Heart left ventricle (tissue), 16 donors: Measurements from ENCODE around the gene ZMYND10. TPM values are rescaled to one million over a fixed set of nuclear protein-coding genes. Genes with fewer than 3 reads are reported as not detected.

Source experiments
- ATAC-seq, 4 donors: fragments of 200-7000 bp; cut with Tn5 transposase; one replicate each; pipeline ENCODE4 v1.9.1; 2020 to 2022; ENCODE audit warnings: moderate library complexity in 4 of 4, mild to moderate bottlenecking in 3 of 4, moderate number of reproducible peaks in 1 of 4
- DNase-seq, 5 donors: peaks; one replicate each; pipeline ENCODE4 v3.0.0-alpha.2; 2020
- H3K27ac ChIP-seq, 12 donors: fragments of 200-600 bp; sonication (generic) in 4 of 12; one replicate each; pipeline versions ENCODE4 v1.5.0 to v1.8.0; 2016 to 2022; ENCODE audit warnings: mild to moderate bottlenecking in 2 of 12
- H3K27me3 ChIP-seq, 9 donors: fragments of 200-600 bp; sonication (generic) in 2 of 9; one replicate each; pipeline versions ENCODE4 v1.5.1 to v1.8.0; 2016 to 2022; ENCODE audit warnings: mild to moderate bottlenecking in 3 of 9
- H3K36me3 ChIP-seq, 9 donors: fragments of 200-600 bp; sonication (generic) in 2 of 9; one replicate each; pipeline versions ENCODE4 v1.5.0 to v1.8.0; 2018 to 2022; ENCODE audit warnings: mild to moderate bottlenecking in 2 of 9
- H3K4me1 ChIP-seq, 12 donors: fragments of 200-600 bp; sonication (generic) in 4 of 12; one replicate each; pipeline versions ENCODE4 v1.5.0 to v1.8.0; 2016 to 2022; ENCODE audit warnings: mild to moderate bottlenecking in 3 of 12
- H3K4me3 ChIP-seq, 12 donors: fragments of 200-600 bp; sonication (generic) in 4 of 12; one replicate each; pipeline versions ENCODE4 v1.5.0 to v1.8.0; 2017 to 2022; ENCODE audit warnings: mild to moderate bottlenecking in 9 of 12, moderate library complexity in 4 of 12
- H3K9me3 ChIP-seq, 12 donors: fragments of 200-600 bp; sonication (generic) in 4 of 12; one replicate each; pipeline versions ENCODE4 v1.5.0 to v1.8.0; 2016 to 2022; ENCODE audit warnings: mild to moderate bottlenecking in 1 of 12
- CTCF ChIP-seq, 12 donors: fragments of 200-600 bp; sonication (generic) in 4 of 12; IDR thresholded peaks; one replicate each; pipeline versions ENCODE4 v1.5.0 to v1.8.0; 2018 to 2022; ENCODE audit warnings: antibody characterized with exemption in 12 of 12, mild to moderate bottlenecking in 5 of 12
- POLR2A ChIP-seq, 2 donors: fragments of 450-650 bp; IDR thresholded peaks; one replicate each; pipeline ENCODE4 v1.6.1; 2017; ENCODE audit warnings: antibody characterized with exemption in 2 of 2, mild to moderate bottlenecking in 2 of 2, moderate library complexity in 2 of 2
- WGBS, 4 donors: extraction: QIAGEN DNeasy Blood & Tissue Kit in 2 of 4; methylation state at CpG; one replicate each; pipeline versions ENCODE4 v1.1.5 to v1.1.7; 2013 to 2018; 5-methylcytosine and 5-hydroxymethylcytosine counted together
- intact Hi-C, 10 donors: fragments of 100-400 bp; cut with DNase I; formaldehyde crosslinking; loops; one replicate each; pipeline versions ENCODE4 v1.11.1 to v1.14.2; 2022
- polyA plus RNA-seq, 2 donors: library from polyadenylated mRNA; stranded (reverse); fragments of 200-250 nt; gene quantifications; one replicate each; pipeline ENCODE4 v1.2.3, GENCODE V29; 2013
- total RNA-seq, 9 donors: library from RNA; depleted of rRNA in 2 of 9; stranded (reverse); fragments of >200 nt in 2 of 9; fragmentation: NEBNext Ultra II Directional in 3 of 9; extraction: Animal tissue kit (Norgen Biotek cat#: 25700) in 3 of 9; gene quantifications; one replicate each; pipeline versions ENCODE4 v1.1.0 to v1.2.4, GENCODE V29; 2016 to 2023
- donor health status: ischemic (EF 13 %, LVEDD 7.1; RV severe dilation, severe dysfunction).
- donor health status: healthy with polysubstance abuse.
- donor health status: DM: no; HTN: yes; CAD: no.
- donor health status: DM: no; HTN: no; CAD: no.
- donor health status: ischemic (EF 25% LVEDD 6.9; RV normal size, moderate dysfunction).
- donor health status: ischemic (EF 25% LVEDD 5.7; RV mildly dilated, moderate dysfunction).
- donor health status: healthy.
- donor health status: DM: yes; HTN: yes; CAD: no.
- donor health status: ischemic (EF 35%, LVEDD 5.7; RV mildly dilated, moderate dysfunction).
- donor health status: nonischemic (EF 11% LVEDD 7.7; RV severe dilation, severe dysfunction).
- donor health status: DM: yes; HTN: yes; CAD: no.
- donor health status: PGD.
- donor health status: ischemic (EF 29% LVEDD 5.4; RV normal size, mild dysfunction).
- donor health status: nonischemic (EF 23%, LVEDD 6.1; RV moderate dilation, normal function).

ZMYND10 gene
- total and polyA plus RNA-seq, 11 donors, result 0.15 to 1.4 (median 0.66) TPM; not detected in 5

DNA sequence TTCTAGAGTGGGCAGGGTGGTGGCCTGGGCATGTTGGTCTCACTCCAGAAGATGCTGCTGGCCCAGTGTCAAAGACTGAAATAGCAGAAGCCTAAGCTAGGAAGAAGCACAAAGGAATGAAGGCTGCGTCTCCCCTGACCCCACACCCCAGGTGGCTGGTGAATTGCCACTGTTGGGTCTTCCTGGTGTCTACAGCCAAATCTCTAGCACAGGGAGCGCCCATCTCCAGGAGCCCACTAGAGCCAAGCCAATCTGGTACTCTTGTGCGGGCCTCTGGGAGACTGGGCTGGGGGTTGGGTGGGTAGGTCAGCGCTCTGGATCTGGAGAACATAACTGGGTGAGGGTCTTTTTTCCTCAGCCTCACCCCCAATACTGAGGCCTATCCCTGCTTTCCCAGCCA is 18.4 kb downstream of the ZMYND10 start:
- TF ChIP-seq POLR2A (IDR thresholded peaks at IDR 0.05) (no peak), CTCF (IDR thresholded peaks at IDR 0.05) (no peak)
- Histone ChIP-seq H3K4me1 (peaks cover 5 to 58% (median 38%) of the 10 kb centered on the region in 12 donors), H3K9me3 (no peaks in the 10 kb centered on the region), H3K27ac (peak overlapping the region in 9 of 12 donors; percentile 81 to 93 (median 89)), H3K36me3 (peaks cover 0 to 50% (median 44%) of the 10 kb centered on the region in 9 donors), H3K4me3 (peak overlapping the region in 11 of 12 donors; percentile 69 to 100 (median 88)), H3K27me3 (no peaks in the 10 kb centered on the region)
- 60 to 70% (median 67%) methylated on average over 4 of the region's 4 CpGs for whole genome bisulfite sequencing, 4 donors
- intact Hi-C loops, result loop anchor here in 4 of 10 donors (5.0 to 10.0 kb wide), 3 partner anchors 35 to 72 kb away; partner anchors contain the start of genes LSMEM2 (in 2 of the 4) and IFRD2 (in 1 of the 4)
- peak in 2 of 5 donors; percentile 5 to 20 for DNase-seq
- no peak for ATAC-seq

DNA sequence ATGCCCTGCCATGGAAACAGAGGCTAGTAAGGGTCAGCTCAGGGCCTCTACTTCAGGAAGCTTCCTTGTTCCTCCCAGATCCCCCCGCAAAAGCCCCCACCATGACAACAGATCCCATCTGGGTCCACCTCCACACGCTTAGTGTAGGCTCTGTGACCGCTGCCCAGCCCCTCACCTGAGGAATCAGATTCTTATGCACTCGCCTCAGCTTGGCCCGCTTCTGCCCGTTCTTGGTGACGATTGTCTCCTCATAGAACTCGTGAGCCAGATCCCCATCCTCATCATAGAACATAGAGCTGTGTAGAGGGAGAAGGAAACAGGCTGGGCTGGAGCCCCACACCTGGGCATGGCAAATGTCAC is 19.4 kb downstream of the ZMYND10 start:
- DNase-seq, result no peak
- WGBS, 4 donors, result 86 to 93% (median 91%) methylated on average over 8 of the region's 8 CpGs
- peaks cover 5 to 61% (median 41%) of the 10 kb centered on the region in 12 donors for H3K4me1 ChIP-seq
- intact Hi-C loops, result loop anchor here in 4 of 10 donors (5.0 to 10.0 kb wide), 3 partner anchors 34 to 71 kb away; partner anchors contain the start of genes LSMEM2 (in 2 of the 4) and IFRD2 (in 1 of the 4)
- no peak for ATAC-seq
- no peak overlapping the region for H3K4me3 ChIP-seq
- H3K27ac ChIP-seq, result peak overlapping the region in 2 of 12 donors; percentile 99
- H3K27me3 ChIP-seq, result no peaks in the 10 kb centered on the region
- peaks cover 0 to 40% (median 34%) of the 10 kb centered on the region in 9 donors for H3K36me3 ChIP-seq
- no peak for TF ChIP-seq POLR2A (IDR thresholded peaks at IDR 0.05)
- no peak for TF ChIP-seq CTCF (IDR thresholded peaks at IDR 0.05)
- H3K9me3 ChIP-seq, result no peaks in the 10 kb centered on the region

DNA sequence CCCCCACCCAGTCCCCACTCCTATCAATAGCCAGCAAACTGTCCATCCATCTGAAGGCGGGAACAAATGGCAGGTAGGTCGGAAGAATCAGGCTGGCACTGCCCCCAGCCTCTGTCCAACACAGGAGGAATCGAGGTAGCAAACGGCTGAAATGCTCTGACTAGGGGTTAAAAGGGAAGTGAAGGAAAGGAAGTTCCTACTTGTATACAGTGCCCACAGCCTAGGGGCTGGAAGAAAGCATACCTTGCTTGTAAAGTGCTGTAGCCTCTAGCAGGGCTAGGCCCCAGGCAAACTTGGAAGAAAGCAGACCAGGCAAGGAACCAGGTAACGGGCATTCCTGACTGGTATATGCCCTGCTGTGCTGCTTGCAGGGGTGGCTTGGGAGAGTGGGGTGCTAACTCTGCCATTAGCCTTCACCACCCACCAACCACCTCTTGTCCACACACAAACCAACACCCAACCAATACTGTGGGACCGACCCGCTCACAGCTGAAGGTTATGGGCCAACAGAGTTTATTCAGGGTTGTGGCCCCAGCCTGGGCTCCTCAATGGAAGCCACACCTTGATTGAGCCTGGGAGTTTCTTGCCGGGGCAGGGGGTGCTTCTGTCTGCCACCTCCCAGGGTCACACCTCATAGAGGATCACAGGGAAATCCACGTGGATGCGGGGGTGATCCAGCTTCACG is 19.9 kb downstream of the ZMYND10 start:
- peak overlapping the region in 11 of 12 donors; percentile 9 to 99 (median 98) for H3K27ac ChIP-seq
- DNase-seq (peak in 3 of 5 donors; percentile 10 to 25 (median 23)), ATAC-seq (no peak)
- H3K4me1 ChIP-seq, result peaks cover 5 to 61% (median 42%) of the 10 kb centered on the region in 12 donors
- H3K9me3 ChIP-seq, result no peaks in the 10 kb centered on the region
- no peak for TF ChIP-seq CTCF (IDR thresholded peaks at IDR 0.05)
- no peaks in the 10 kb centered on the region for H3K27me3 ChIP-seq
- H3K4me3 ChIP-seq, result no peak overlapping the region
- H3K36me3 ChIP-seq, result peaks cover 0 to 35% (median 29%) of the 10 kb centered on the region in 9 donors
- intact Hi-C loops, result loop anchor here in 5 of 10 donors (2.0 to 10.0 kb wide), 5 partner anchors 33 to 99 kb away; partner anchors contain the start of genes LSMEM2 (in 2 of the 5) and IFRD2 (in 1 of the 5)
- WGBS, 4 donors, result 82 to 90% (median 86%) methylated on average over 11 of the region's 11 CpGs

GRCh38 chr3:50325113-50325480 is 20.4 kb downstream of the ZMYND10 start:
- DNase-seq (peak in 1 of 5 donors; percentile 10), ATAC-seq (no peak)
- Histone ChIP-seq H3K4me3 (no peak overlapping the region), H3K27me3 (no peaks in the 10 kb centered on the region), H3K4me1 (peaks cover 5 to 66% (median 47%) of the 10 kb centered on the region in 12 donors), H3K9me3 (no peaks in the 10 kb centered on the region), H3K36me3 (peaks cover 0 to 30% (median 24%) of the 10 kb centered on the region in 9 donors), H3K27ac (peak overlapping the region; percentile 9 to 99 (median 98))
- WGBS, 4 donors, result 63 to 91% (median 88%) methylated on average over 1 to 2 of the region's 2 CpGs
- TF ChIP-seq CTCF (IDR thresholded peaks at IDR 0.05), result no peak
- TF ChIP-seq POLR2A (IDR thresholded peaks at IDR 0.05), result no peak
- intact Hi-C loops, result loop anchor here in 5 of 10 donors (2.0 to 10.0 kb wide), 5 partner anchors 33 to 98 kb away; partner anchors contain the start of genes LSMEM2 (in 2 of the 5) and IFRD2 (in 1 of the 5)
